Suppressor macrophage treated with lipopolysaccharide for 1 hour (primary cell): ENCODE results near the gene FOXP1.

Experiments
- DNase-seq, 3 donors: peaks; one replicate each; pipeline ENCODE4 v3.0.0-alpha.2; 2020 to 2022

FOXP1 gene

DNA sequence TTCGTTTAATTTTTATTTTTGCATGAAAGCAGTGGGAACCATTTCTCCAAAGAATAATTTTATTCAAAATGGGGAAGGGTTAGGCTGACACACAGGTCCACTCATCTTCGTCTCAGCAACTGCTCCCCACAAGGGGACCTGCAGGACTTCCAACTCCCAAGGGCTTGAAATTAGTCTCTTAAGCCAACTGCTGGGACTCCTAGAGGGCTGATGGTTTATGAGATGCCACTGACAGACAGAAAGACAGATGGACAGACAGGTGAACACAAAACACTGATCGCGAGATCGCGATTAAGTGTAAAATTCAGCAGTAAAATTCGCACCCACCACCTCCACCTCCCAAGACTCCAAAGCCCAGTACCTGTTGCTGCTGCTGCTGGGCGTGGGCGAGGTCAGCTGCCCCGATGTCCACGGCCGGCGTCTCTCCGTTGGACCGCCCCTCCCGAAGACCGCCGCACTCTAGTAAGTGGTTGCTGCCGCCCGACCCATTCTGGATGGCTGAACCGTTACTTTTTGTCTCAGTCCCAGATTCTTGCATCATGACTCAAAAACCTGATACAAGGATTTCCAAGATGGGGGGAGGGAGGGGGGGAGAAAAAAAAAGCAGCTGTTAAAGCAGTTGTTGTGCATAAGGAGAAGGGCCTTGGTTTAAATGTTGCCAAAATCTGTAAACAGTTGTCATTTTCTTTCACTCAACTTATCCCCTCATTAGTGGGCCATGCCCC lies 385.5 kb downstream of the FOXP1 start:
- DNase-seq: no peak

- DNase-seq: no peak
These were observed 388.0 kb downstream of the FOXP1 start for GRCh38 chr3:71195492-71195891.

GRCh38 chr3:71194785-71195184 lies 388.7 kb downstream of the FOXP1 start:
- DNase-seq: no peak

DNA sequence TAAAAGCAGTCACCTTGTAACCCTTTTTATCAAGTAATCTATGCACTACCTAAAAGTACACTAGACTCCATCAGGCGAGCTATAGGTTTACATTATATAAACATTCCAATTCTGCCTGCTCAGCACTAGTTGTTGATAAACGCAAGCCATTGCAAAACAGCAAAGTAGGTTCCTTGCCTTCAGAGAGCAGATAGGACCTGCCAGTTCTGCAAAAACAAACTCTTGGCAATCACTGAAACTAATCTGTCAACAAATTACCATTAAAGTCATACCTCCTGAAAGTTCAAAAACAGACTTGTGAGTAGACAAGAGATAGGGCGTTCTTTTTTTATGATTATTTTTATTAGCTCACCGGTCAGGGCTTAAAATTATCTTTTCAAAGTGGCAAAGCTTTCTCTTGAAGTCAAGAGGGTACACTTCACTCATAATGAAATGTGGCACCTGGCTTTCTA lies 392.5 kb downstream of the FOXP1 start:
- no peak for DNase-seq

DNA sequence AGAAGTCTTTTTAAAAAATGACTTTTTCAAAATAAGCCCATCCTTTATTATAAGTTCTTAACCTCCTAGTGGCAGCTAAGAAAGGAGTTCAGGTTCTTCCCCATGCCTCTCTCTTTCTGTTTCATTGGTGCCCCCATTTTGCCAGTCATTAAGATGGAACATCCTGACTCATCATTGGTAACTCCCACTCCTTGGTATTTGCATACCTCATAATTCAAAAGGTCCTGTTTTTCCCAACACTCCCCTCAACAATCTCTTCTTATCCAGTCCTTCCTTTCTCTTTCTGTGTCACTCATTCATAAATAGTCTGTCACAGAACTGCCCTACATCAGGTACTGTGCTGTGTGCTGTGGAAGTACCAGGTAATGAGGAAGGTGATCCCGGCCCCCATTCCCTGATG lies 394.0 kb downstream of the FOXP1 start:
- peak; percentile 61 to 83 (median 62) for DNase-seq

DNA sequence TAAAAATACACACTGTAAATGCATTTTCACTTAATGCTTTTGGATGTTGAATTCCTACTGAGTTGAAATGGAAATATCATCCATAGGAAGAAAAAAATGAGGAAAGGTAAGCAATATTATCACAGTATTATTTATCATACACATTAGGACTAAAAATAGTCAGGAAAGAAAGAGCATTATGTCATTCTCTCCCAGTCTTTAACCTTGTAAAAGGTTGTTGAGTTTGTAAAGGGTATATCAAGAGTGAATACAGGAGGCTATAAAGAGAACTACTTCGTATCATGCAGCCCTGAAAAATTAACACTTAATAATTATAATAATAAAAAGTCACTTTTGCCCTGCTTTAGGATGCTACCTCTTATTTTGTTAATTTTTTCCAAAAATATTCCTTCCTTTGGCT lies 395.8 kb downstream of the FOXP1 start:
- no peak for DNase-seq

DNA sequence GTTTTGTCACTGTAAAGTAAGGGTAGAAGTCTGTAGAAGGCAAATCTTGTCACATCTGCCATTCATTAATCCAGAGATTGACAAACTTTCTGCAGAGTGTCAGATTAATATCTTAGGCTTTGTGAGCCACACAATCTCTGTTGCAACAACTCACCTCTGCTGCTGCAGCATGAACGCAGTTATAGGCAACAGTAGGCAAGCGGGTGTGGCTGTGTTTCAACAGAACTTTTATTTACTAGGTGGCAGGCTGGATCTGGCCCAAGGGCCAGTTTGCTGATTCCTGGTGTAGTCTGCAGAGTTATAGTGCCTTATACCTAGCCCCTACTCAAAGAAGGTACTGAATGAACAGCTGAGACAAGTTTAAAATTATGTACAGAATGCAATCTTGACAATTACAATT lies 396.7 kb downstream of the FOXP1 start:
- no peak for DNase-seq

DNA sequence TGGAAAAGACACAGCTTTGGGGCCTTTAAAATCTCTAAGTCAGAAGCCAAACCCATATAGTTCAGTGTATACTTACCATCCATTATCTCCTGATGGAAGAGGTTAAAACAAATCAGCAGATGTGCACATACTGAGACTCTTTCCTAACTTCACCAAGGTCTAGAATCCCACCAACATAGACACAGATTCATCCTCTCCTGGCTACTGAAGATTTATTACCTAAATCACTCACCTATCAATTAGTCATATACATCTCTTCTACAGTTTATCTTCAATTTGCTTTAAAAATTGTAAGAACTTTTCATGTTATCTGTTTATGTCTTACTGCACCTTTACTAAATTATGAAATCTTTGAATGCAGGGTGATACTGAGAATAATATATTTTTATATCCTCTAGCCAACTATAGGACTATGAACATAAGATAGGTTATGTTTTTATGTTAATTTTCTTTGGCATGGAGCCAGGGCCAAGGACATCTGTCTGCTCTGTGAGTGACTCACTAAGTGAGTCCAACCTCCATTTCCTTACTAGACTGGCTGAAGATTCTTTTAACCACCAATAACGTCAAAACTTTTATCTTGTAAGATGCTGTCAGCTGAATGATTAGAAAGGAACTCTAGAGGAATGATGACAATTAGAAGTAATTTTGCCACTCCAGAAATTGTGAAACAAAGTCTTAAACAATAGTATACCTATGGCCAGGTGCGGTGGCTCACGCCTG lies 397.6 kb downstream of the FOXP1 start:
- DNase-seq: peak in 2 of 3 donors; percentile 11 to 26

GRCh38 chr3:71184252-71184651 lies 399.3 kb downstream of the FOXP1 start:
- no peak for DNase-seq

- DNase-seq: no peak
These were observed 400.0 kb downstream of the FOXP1 start for GRCh38 chr3:71183549-71183948.

DNA sequence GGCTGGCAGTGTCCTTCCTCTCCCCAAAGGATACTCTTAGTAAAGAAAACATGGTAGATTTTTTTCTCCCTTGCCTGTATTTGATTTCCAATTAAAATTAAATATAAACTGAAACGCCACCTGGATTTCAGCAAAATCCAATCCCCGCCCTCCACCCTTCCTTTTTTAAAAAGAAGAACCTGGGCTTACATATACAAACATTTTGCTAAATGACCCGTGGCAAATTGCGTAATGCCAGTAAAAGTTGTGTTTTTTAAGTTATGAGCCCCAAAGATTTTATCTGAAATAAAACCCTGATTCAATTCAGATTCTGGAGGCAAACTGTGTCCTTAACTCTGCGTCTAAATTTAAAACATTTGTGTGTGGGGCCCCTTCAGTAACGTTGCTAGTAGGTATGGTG lies 403.0 kb downstream of the FOXP1 start:
- peak; percentile 25 to 37 (median 30) for DNase-seq

- no peak for DNase-seq
These were observed 406.2 kb downstream of the FOXP1 start for GRCh38 chr3:71177375-71177774.

DNA sequence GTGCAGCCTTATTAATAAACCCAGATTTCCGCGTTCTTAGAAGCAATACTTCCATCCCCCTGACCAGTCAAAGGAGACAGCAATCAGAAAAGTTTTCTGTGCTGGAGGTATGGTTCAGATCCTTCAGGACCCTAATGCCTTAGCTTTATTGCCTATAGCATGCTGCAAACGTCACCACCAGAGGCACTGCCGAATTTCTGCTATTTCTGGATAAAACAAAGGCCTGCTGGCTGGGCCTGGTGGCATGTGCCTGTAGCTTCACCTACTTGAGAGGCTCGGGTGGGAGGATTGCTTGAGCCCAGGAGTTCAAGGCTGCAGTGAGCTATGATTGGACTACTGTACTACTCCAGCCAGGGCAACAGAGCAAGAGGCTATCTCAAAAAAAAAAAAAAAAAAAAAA lies 407.2 kb downstream of the FOXP1 start:
- no peak for DNase-seq

DNA sequence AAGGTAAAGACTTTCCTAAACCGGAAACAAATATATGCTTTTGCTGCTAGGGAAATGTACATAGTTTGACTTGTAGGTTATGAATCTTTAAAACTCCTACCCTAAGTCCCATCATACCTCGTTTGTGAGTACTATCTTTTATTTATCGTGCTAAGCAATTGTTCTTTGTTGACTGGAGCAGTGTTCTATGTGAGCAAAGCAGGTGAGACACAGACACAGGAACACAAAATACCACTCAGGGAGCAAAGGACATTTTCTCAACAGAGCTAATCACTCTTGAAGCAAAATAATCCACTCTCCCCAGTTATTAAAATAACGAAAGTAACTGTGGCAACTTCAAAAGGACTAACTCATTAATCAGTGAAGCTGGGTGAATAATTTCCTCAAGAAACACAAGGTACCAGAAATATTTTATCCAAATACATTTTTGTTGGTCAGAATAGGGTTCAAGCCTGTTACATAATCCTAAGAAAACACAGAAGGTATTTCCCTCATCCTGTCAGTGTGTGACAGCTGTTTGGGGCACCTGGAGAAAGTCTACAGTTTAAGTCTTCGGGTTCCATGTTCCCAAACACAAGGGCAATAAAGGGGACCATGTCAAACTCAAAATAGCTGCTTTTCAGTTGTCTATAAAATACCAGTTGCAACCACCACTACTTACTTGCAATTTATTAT lies 407.7 kb downstream of the FOXP1 start:
- DNase-seq: no peak

DNA sequence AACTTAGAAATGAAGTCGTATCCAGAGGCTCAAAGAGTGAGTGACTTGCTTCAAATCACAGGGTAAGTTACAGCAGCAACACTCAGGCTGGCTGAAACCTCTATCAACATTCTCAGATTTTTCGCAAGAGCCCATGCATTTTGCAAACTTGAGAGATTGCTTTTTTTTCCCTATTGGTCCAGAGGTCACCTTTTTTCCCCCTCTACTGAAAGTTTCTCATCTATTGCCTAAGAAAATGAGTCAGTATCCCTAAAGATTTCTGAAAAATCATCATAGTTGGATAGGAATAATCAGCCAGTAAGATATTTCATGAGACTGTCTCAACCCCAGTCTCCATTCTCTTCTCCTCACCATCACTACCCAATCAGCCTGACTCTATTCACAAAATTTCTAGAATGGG lies 410.6 kb downstream of the FOXP1 start:
- DNase-seq: peak; percentile 39 to 53 (median 50)

- DNase-seq: no peak
These were observed 411.3 kb downstream of the FOXP1 start for GRCh38 chr3:71172189-71172588.

DNA sequence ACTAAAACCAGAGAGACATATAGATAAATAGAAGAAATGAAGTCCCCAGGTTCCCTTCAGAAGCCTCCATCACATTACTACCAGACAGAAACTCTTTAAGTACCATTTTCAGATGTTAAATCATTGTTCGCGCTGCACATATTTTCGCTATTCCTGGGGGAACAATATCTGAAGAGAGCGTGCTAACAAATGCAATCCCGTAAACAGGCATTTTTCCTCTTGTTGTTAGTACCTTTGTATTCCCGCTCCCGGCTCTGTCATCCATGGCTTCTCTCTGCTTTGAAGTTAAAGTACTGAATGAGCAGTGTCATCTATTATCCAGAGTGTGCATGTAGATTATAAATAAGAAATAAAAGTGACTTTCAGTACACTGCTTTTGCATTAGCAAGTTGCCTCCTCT lies 412.3 kb downstream of the FOXP1 start:
- DNase-seq: no peak

- no peak for DNase-seq
These were observed 414.6 kb downstream of the FOXP1 start for GRCh38 chr3:71168880-71169411.

GRCh38 chr3:71168121-71168721 lies 415.3 kb downstream of the FOXP1 start:
- no peak for DNase-seq

- DNase-seq: no peak
These were observed 416.9 kb downstream of the FOXP1 start for GRCh38 chr3:71166339-71167240.

- DNase-seq: peak in 1 of 3 donors; percentile 12
These were observed 418.6 kb downstream of the FOXP1 start for GRCh38 chr3:71164881-71165280.
